Frontal cortex (tissue), 4 donors: ENCODE data around the gene FADS6. TPM values are rescaled to one million over a fixed set of nuclear protein-coding genes. Genes with fewer than 3 reads are reported as not detected.
"Not testable (repeated sequence)": the region's sequence is repeated elsewhere in the genome, so short reads cannot be mapped to it uniquely, and the experiment has no call there.

ENCODE experiments used
- DNase-seq, 2 donors: peaks; one replicate each; pipeline ENCODE4 v3.0.0; 2012; ENCODE audit warnings: low spot score in 2 of 2
- FAIRE-seq: peaks from 2 replicates; lab custom pipeline; 2012; peaks lifted over from hg19 to GRCh38; lab: Jason Lieb, UNC
- total RNA-seq: library from RNA; depleted of rRNA; stranded (reverse); fragments of >200 nt; gene quantifications from one replicate; pipeline ENCODE4 v1.2.3, GENCODE V29; 2014
- donor health status: control.
- donor health status: control.
- donor health status: control.

Gene FADS6
- total RNA-seq, 1 donor from 2014 or later = 0.82 TPM

GRCh38 chr17:74921769-74922168 is 28.3 kb upstream of the FADS6 start:
- FAIRE-seq (no peak), DNase-seq (no peak)

DNA sequence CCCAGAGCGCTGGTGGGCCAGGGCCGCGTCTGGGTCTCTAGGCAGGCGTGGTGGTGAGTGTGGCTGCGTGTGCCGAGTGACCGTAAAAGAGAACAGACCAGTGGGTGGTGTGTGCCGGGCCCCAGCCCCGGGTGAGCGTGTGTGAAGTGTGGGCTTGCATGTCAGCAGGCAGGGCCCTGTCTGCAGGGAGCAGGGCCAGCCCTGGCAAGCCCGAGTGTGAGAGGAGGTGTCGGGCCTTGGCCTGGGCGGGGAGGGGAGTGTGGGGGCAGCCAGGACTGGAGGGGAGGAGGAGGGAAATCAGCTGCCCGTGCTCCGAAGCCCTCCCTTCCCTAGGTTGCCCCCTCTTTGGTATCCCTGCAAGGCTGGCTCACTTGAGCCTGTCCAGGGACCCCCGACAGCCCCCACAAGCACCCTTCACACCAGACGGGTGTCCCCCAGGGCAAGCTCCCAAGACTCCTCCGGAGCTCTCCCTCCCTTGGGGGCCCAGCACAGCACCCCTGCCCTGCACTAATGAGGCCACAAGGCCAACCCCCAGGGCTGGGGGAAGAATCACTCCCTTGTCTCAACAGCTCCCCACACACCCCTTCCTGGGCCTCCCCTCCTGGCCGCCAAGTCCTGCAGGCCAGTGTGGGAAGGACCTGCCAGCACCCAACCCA is 27.7 kb upstream of the FADS6 start:
- DNase-seq (no peak), FAIRE-seq (no peak)

- FAIRE-seq (no peak), DNase-seq (no peak)
These were observed 27.2 kb upstream of the FADS6 start for GRCh38 chr17:74920642-74921025.

DNA sequence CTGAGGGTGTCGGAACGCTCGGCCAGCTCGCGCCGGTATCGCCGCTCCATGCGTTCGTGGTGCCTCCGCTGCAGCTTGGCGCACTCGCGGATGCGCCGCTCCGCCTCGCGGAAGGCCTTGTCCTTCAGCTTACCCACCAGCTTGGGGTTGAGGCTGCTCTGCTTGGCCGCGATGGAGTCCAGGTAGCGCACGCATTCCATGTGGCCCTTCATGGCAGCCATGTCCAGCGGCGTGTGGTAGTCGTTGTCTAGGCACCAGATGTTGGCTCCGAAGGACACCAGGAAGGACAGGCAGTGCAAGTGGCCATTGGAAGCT is 26.8 kb upstream of the FADS6 start:
- no peak for FAIRE-seq
- no peak for DNase-seq

GRCh38 chr17:74919440-74920305 is 26.2 kb upstream of the FADS6 start:
- no peak for DNase-seq

GRCh38 chr17:74918906-74919305 is 25.5 kb upstream of the FADS6 start:
- no peak for FAIRE-seq
- DNase-seq = no peak

More at GRCh38 chr17:74919440-74920305, 26.2 kb upstream of the FADS6 start:
- no peak for FAIRE-seq

- no peak for FAIRE-seq
These were observed 24.0 kb upstream of the FADS6 start for GRCh38 chr17:74917430-74917829.

GRCh38 chr17:74916851-74917199 is 23.4 kb upstream of the FADS6 start:
- DNase-seq (no peak), FAIRE-seq (no peak)

More at GRCh38 chr17:74917430-74917829, 24.0 kb upstream of the FADS6 start:
- no peak for DNase-seq

- DNase-seq (no peak), FAIRE-seq (no peak)
These were observed 22.9 kb upstream of the FADS6 start for GRCh38 chr17:74916136-74916850.

- FAIRE-seq, DNase-seq: not testable (repeated sequence)
These were observed 18.0 kb upstream of the FADS6 start for GRCh38 chr17:74911423-74911822.

DNA sequence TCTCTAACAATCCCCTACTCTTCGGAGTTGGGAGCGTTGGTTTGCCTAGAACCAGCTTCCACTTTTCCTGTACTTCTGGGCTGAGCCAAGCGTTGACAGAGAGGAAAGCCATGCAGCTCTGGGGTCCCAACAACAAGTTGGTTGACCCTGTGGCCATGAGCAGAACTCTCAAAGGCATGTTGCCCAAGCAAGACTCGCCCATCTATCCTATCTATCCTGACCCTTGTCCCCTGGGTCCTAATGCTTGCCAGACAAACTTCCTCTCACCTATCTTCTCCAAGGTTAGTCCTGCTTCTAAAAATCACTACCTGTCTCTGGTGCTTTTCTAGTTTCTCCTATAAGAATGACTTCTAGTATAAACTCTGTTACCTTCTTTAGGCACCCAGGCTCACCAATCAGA is 15.7 kb upstream of the FADS6 start:
- not testable (repeated sequence) for FAIRE-seq

GRCh38 chr17:74907012-74907411 is 13.6 kb upstream of the FADS6 start:
- DNase-seq = no peak
- no peak for FAIRE-seq

More for the DNA sequence above, 15.7 kb upstream of the FADS6 start:
- not testable (repeated sequence) for DNase-seq

DNA sequence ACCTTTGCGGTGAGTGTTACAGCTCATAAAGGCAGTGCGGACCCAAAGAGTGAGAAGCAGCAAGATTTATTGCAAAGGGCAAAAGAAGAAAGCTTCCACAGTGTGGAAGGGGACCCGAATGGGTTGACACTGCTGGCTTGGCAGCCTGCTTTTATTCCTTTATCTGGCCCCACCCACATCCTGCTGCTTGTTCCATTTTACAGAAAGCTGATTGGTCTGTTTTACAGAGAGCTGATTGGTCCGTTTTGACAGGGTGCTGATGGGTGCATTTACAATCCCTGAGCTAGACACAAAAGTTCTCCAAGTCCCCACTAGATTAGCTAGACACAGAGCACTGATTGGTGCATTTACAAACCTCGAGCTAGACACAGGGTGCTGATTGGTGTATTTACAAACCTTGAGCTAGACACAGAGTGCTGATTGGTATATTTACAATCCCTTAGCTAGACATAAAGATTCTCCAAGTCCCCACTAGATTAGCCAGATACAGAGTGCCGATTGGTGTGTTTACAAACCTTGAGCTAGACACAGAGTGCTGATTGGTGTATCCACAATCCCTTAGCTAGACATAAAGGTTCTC is 12.9 kb upstream of the FADS6 start:
- FAIRE-seq, DNase-seq: not testable (repeated sequence)

DNA sequence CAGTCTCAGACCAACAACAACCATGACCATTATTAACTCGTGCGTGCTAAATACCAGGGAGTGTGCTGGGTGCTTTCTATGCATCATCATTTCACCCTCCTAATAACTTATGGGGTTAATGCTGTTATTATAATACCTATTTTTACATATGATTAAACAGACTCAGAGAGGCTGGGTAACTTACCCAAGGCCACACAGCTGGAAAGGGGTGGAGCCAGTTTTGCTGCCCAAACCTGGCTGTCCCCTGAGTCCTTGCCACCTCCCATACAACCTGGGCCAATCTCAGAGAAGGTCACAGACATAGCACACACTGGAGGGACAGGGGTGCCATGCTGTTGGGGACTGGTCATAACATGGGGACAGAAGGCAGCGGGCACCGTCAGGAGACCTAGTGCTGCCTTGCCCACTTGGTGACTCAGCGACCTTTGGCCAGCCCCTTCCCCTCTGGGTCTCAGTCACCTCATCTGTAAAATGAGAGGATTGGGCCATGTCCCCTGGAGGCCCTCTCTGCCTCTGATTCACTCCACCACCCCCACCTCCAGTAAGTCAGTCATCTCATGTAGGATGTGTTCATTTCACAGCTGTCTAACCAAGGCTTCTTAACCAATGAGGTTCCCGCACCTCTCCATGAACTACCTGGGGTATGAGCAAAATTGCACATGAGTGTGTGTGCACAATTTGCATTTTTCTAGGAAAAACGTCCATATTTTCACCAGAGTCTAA is 11.4 kb upstream of the FADS6 start:
- no peak for DNase-seq
- FAIRE-seq = no peak

GRCh38 chr17:74903671-74904070 is 10.2 kb upstream of the FADS6 start:
- DNase-seq (no peak), FAIRE-seq (no peak)

- FAIRE-seq = no peak
- no peak for DNase-seq
These were observed 9.6 kb upstream of the FADS6 start for GRCh38 chr17:74903034-74903433.

DNA sequence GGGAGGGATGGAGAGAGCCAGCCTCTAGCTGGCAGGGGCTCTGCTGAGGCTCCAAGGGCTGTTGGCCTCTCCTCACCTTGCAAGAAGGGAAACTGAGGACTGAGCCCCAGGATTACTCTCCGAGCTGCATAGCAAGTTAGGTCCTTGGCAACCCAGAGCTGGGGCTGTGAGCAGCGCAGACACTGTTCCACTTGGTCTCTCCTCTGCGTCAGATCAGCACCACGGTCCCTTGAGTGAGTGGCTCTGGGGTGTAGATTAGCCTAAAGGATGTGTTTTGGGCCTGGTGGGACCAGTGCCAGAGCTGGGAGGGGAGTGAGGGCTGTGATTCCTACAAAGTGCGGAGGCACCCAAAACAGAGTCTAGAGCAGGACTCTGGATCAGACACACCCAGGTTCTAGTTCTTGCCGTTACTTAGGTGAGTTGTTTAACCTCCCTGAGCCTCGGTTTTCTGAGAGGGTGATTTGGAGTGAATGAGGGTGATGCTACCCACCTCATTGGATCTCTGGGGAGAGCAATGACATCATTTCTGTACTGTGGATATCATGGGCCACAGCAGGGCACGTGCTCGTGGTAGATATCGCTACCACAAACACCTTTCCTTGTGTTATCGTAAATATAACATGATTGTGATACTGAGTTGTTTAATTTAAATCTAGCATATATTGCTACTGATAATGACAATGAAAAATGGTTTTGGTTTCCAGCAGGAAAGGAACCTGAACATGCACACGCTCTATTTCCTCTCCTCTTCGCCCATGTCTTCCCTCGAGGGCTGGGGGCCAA is 8.1 kb upstream of the FADS6 start:
- DNase-seq (no peak), FAIRE-seq (no peak)

DNA sequence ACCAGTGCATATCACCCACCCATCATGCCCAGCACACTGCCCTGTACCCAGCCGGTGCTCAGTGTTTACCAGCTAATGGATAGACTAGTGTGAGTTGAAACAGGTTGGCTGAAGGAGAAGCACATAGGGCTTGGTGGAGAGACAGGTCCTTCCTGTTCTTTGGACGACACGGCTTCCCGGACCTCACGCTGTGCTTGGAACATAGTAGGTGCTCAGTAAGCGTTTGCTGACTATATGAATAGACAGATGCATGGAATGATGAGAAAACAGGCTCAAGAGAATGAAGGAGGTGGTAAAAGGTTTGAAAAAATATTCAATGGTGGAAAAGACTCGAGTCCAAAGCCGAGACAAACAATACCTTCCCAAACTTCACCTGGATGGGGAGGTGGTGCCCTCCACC is 6.8 kb upstream of the FADS6 start:
- no peak for DNase-seq
- no peak for FAIRE-seq

- FAIRE-seq (no peak), DNase-seq (no peak)
These were observed 5.0 kb upstream of the FADS6 start for GRCh38 chr17:74898376-74898946.
